Mucosa of stomach (tissue), 1 donor: ENCODE measurements around the gene PREP.

Experiments
- H3K27me3 ChIP-seq: one replicate; pipeline ENCODE4 v1.7.0; 2013; ENCODE audit warnings: mild to moderate bottlenecking, low read length; ENCODE audit not compliant: control insufficient read depth, insufficient read depth
- H3K36me3 ChIP-seq: one replicate; pipeline ENCODE4 v1.7.0; 2013; ENCODE audit warnings: low read length; ENCODE audit not compliant: control insufficient read depth, insufficient read depth
- H3K4me1 ChIP-seq: one replicate; pipeline ENCODE4 v1.7.0; 2013; ENCODE audit warnings: mild to moderate bottlenecking, low read length; ENCODE audit not compliant: control insufficient read depth, insufficient read depth
- H3K4me3 ChIP-seq: one replicate; pipeline ENCODE4 v1.7.0; 2013; ENCODE audit warnings: low read length
- H3K9ac ChIP-seq: one replicate; pipeline ENCODE4 v1.7.0; 2013; ENCODE audit warnings: mild to moderate bottlenecking, low read length, moderate library complexity
- H3K9me3 ChIP-seq: one replicate; pipeline ENCODE4 v1.7.0; 2013; ENCODE audit warnings: mild to moderate bottlenecking, low read length, moderate library complexity; ENCODE audit not compliant: control insufficient read depth
- donor health status: Pancreatic carcinoma.

Gene PREP

GRCh38 chr6:105402939-105403935 is at the start of gene PREP:
TSS of gene PREP (minus strand) at chr6:105403082. CDS start at chr6:105402891, 191 bp downstream.
- Histone ChIP-seq H3K9me3 (no peaks in the 10 kb centered on the region), H3K9ac (peak within 1 kb of the TSS; percentile 85), H3K4me3 (peak within 1 kb of the TSS; percentile 77), H3K36me3 (no peaks in the 10 kb centered on the region), H3K27me3 (no peaks in the 10 kb centered on the region), H3K4me1 (peaks cover 12% of the 10 kb centered on the region)

- no peaks in the 10 kb centered on the region for H3K9me3 ChIP-seq
- H3K4me3 ChIP-seq: no peak overlapping the region
- H3K36me3 ChIP-seq: no peaks in the 10 kb centered on the region
- H3K4me1 ChIP-seq: no peaks in the 10 kb centered on the region
- H3K9ac ChIP-seq: no peak overlapping the region
- no peaks in the 10 kb centered on the region for H3K27me3 ChIP-seq
These were observed 49.5 kb upstream of the PREP start for GRCh38 chr6:105452376-105452775.

GRCh38 chr6:105449756-105450390 is 47.0 kb upstream of the PREP start:
- no peaks in the 10 kb centered on the region for H3K27me3 ChIP-seq

GRCh38 chr6:105445481-105445880 is 42.6 kb upstream of the PREP start:
- Histone ChIP-seq H3K4me3 (no peak overlapping the region), H3K27me3 (no peaks in the 10 kb centered on the region), H3K9ac (no peak overlapping the region), H3K4me1 (no peaks in the 10 kb centered on the region), H3K36me3 (no peaks in the 10 kb centered on the region), H3K9me3 (no peaks in the 10 kb centered on the region)

More at GRCh38 chr6:105449756-105450390, 47.0 kb upstream of the PREP start:
- no peaks in the 10 kb centered on the region for H3K4me1 ChIP-seq
- no peak overlapping the region for H3K4me3 ChIP-seq
- H3K9me3 ChIP-seq: no peaks in the 10 kb centered on the region
- no peaks in the 10 kb centered on the region for H3K36me3 ChIP-seq
- H3K9ac ChIP-seq: no peak overlapping the region

GRCh38 chr6:105443941-105444340 is 41.1 kb upstream of the PREP start:
- Histone ChIP-seq H3K4me3 (no peak overlapping the region), H3K9me3 (no peaks in the 10 kb centered on the region), H3K36me3 (no peaks in the 10 kb centered on the region), H3K27me3 (no peaks in the 10 kb centered on the region), H3K4me1 (no peaks in the 10 kb centered on the region), H3K9ac (no peak overlapping the region)

- Histone ChIP-seq H3K36me3 (no peaks in the 10 kb centered on the region), H3K27me3 (no peaks in the 10 kb centered on the region), H3K4me3 (no peak overlapping the region), H3K4me1 (no peaks in the 10 kb centered on the region), H3K9ac (no peak overlapping the region), H3K9me3 (no peaks in the 10 kb centered on the region)
These were observed 39.5 kb upstream of the PREP start for GRCh38 chr6:105442369-105442768.

- Histone ChIP-seq H3K9ac (no peak overlapping the region), H3K27me3 (no peaks in the 10 kb centered on the region), H3K4me1 (no peaks in the 10 kb centered on the region), H3K36me3 (no peaks in the 10 kb centered on the region), H3K4me3 (no peak overlapping the region), H3K9me3 (no peaks in the 10 kb centered on the region)
These were observed 34.4 kb upstream of the PREP start for GRCh38 chr6:105437236-105437635.

- Histone ChIP-seq H3K36me3 (no peaks in the 10 kb centered on the region), H3K9me3 (no peaks in the 10 kb centered on the region), H3K4me1 (no peaks in the 10 kb centered on the region), H3K27me3 (no peaks in the 10 kb centered on the region), H3K9ac (no peak overlapping the region), H3K4me3 (no peak overlapping the region)
These were observed 30.8 kb upstream of the PREP start for GRCh38 chr6:105433723-105434122.

GRCh38 chr6:105432797-105433196 is 29.9 kb upstream of the PREP start:
- Histone ChIP-seq H3K4me1 (no peaks in the 10 kb centered on the region), H3K36me3 (no peaks in the 10 kb centered on the region), H3K9me3 (no peaks in the 10 kb centered on the region), H3K9ac (no peak overlapping the region), H3K4me3 (no peak overlapping the region), H3K27me3 (no peaks in the 10 kb centered on the region)

- Histone ChIP-seq H3K4me1 (no peaks in the 10 kb centered on the region), H3K27me3 (no peaks in the 10 kb centered on the region), H3K9ac (no peak overlapping the region), H3K4me3 (no peak overlapping the region), H3K36me3 (no peaks in the 10 kb centered on the region), H3K9me3 (no peaks in the 10 kb centered on the region)
These were observed 28.3 kb upstream of the PREP start for GRCh38 chr6:105431226-105431625.

GRCh38 chr6:105430685-105431084 is 27.8 kb upstream of the PREP start:
- Histone ChIP-seq H3K4me1 (no peaks in the 10 kb centered on the region), H3K4me3 (no peak overlapping the region), H3K9me3 (no peaks in the 10 kb centered on the region), H3K27me3 (no peaks in the 10 kb centered on the region), H3K36me3 (no peaks in the 10 kb centered on the region), H3K9ac (no peak overlapping the region)

- Histone ChIP-seq H3K36me3 (no peaks in the 10 kb centered on the region), H3K4me3 (no peak overlapping the region), H3K9ac (no peak overlapping the region), H3K9me3 (no peaks in the 10 kb centered on the region), H3K4me1 (no peaks in the 10 kb centered on the region), H3K27me3 (no peaks in the 10 kb centered on the region)
These were observed 26.8 kb upstream of the PREP start for GRCh38 chr6:105429676-105430075.
